Naive thymus-derived CD8-positive, alpha-beta T cell (primary cell): ENCODE data around the gene CHEK2. TPM values are rescaled to one million over a fixed set of nuclear protein-coding genes. Genes with fewer than 3 reads are reported as not detected.
"Not testable (repeated sequence)": the region's sequence is repeated elsewhere in the genome, so short reads cannot be mapped to it uniquely, and the experiment has no call there.

ENCODE experiments used
- ATAC-seq, 2 donors: fragments of 150-1000 bp; cut with Tn5 transposase in 1 of 2; sonication (Bioruptor Pico), chemical (Tn5 transposase) in 1 of 2; 1 replicate in 1 of 2; 2 replicates in 1 of 2; pipeline ENCODE4 v1.10.0; 2021; ENCODE audit warnings: mild to moderate bottlenecking in 2 of 2, moderate library complexity in 2 of 2
- POLR2A ChIA-PET: fragments of 350-600 bp; sonication (Branson Sonifier 250); formaldehyde crosslinking; loops from one replicate; lab custom pipeline; 2021; ENCODE audit warnings: antibody characterized with exemption; lab: Charles Lee
- DNase-seq, 10 donors: peaks; one replicate each; pipeline versions ENCODE4 v3.0.0 to v3.0.0-alpha.2; 2020 to 2022
- H3K27ac Mint-ChIP-seq, 10 donors: one replicate each; pipeline ENCODE4 v1.8.0; 2020 to 2022; ENCODE audit warnings: mild to moderate bottlenecking in 10 of 10, mixed read lengths in 10 of 10, moderate library complexity in 4 of 10, inconsistent platforms in 1 of 10
- H3K27me3 Mint-ChIP-seq, 5 donors: one replicate each; pipeline ENCODE4 v1.8.0; 2021 to 2022; ENCODE audit warnings: mixed read lengths in 5 of 5
- H3K36me3 Mint-ChIP-seq, 3 donors: one replicate each; pipeline ENCODE4 v1.8.0; 2020 to 2022; ENCODE audit warnings: mixed read lengths in 3 of 3, mild to moderate bottlenecking in 2 of 3, inconsistent platforms in 1 of 3
- H3K4me1 Mint-ChIP-seq, 4 donors: one replicate each; pipeline ENCODE4 v1.8.0; 2021 to 2022; ENCODE audit warnings: mixed read lengths in 4 of 4
- H3K4me3 Mint-ChIP-seq, 10 donors: one replicate each; pipeline ENCODE4 v1.8.0; 2020 to 2022; ENCODE audit warnings: mild to moderate bottlenecking in 10 of 10, mixed read lengths in 10 of 10, moderate library complexity in 6 of 10, inconsistent platforms in 1 of 10
- H3K9me3 Mint-ChIP-seq, 9 donors: one replicate each; pipeline ENCODE4 v1.8.0; 2020 to 2022; ENCODE audit warnings: mixed read lengths in 9 of 9, mild to moderate bottlenecking in 3 of 9, inconsistent platforms in 1 of 9, moderate library complexity in 1 of 9
- polyA plus RNA-seq, 3 donors: library from polyadenylated mRNA; unstranded; fragments of 300-500 nt; fragmentation: Illumina TruSeq; gene quantifications; one replicate each; pipeline ENCODE4 v1.2.3, GENCODE V29; 2021
- total RNA-seq, 8 experiments: library from RNA in 2 of 8; stranded (reverse) in 2 of 8; gene quantifications; one replicate each; pipeline ENCODE4 v1.2.3 and lab custom pipeline; 2021 to 2026

Gene CHEK2
- total and polyA plus RNA-seq, 5 experiments from 2014 or later, result 6.7 to 10.1 (median 7.7) TPM

GRCh38 chr22:28710576-28711191, 30.9 kb downstream of the CHEK2 start:
- peaks cover 0 to 14% (median 0%) of the 10 kb centered on the region in 4 donors for H3K4me1 Mint-ChIP-seq
- peaks cover 0 to 3% (median 2%) of the 10 kb centered on the region in 5 donors for H3K27me3 Mint-ChIP-seq
- peaks cover 6 to 53% (median 34%) of the 10 kb centered on the region in 3 donors for H3K36me3 Mint-ChIP-seq
- H3K27ac Mint-ChIP-seq, result no peak overlapping the region
- no peaks in the 10 kb centered on the region for H3K9me3 Mint-ChIP-seq
- DNase-seq (no peak), ATAC-seq (no peak)
- POLR2A ChIA-PET, result no interaction called here
- no peak overlapping the region for H3K4me3 Mint-ChIP-seq

- no peak overlapping the region for H3K27ac Mint-ChIP-seq
- no peaks in the 10 kb centered on the region for H3K9me3 Mint-ChIP-seq
- no peak for DNase-seq
- POLR2A ChIA-PET, result no interaction called here
- no peak overlapping the region for H3K4me3 Mint-ChIP-seq
- H3K27me3 Mint-ChIP-seq, result peaks cover 0 to 3% (median 2%) of the 10 kb centered on the region in 5 donors
- no peak for ATAC-seq
- peaks cover 6 to 59% (median 38%) of the 10 kb centered on the region in 3 donors for H3K36me3 Mint-ChIP-seq
- H3K4me1 Mint-ChIP-seq, result peaks cover 0 to 14% (median 0%) of the 10 kb centered on the region in 4 donors
These were observed 31.5 kb downstream of the CHEK2 start for GRCh38 chr22:28710107-28710506.

GRCh38 chr22:28706845-28707244, 34.8 kb downstream of the CHEK2 start:
- no peak for DNase-seq
- ATAC-seq, result no peak
- POLR2A ChIA-PET, result no interaction called here
- Mint-ChIP-seq H3K4me3 (no peak overlapping the region), H3K9me3 (no peaks in the 10 kb centered on the region), H3K27ac (no peak overlapping the region), H3K4me1 (peaks cover 0 to 19% (median 0%) of the 10 kb centered on the region in 4 donors), H3K36me3 (peaks cover 6 to 65% (median 36%) of the 10 kb centered on the region in 3 donors), H3K27me3 (peaks cover 0 to 3% (median 2%) of the 10 kb centered on the region in 5 donors)

- POLR2A ChIA-PET, result interaction anchor here (0.7 kb wide), 1 partner anchor 125 kb away, joined by 3 read pairs; no protein-coding TSS in a partner anchor
- ATAC-seq (no peak), DNase-seq (no peak)
- Mint-ChIP-seq H3K4me1 (peaks cover 0 to 19% (median 0%) of the 10 kb centered on the region in 4 donors), H3K27me3 (peaks cover 0 to 3% (median 0%) of the 10 kb centered on the region in 5 donors), H3K36me3 (peaks cover 6 to 58% (median 37%) of the 10 kb centered on the region in 3 donors), H3K27ac (no peak overlapping the region), H3K9me3 (no peaks in the 10 kb centered on the region), H3K4me3 (no peak overlapping the region)
These were observed 38.2 kb downstream of the CHEK2 start for GRCh38 chr22:28703436-28703835.

GRCh38 chr22:28702891-28703290, 38.7 kb downstream of the CHEK2 start:
- H3K4me3 Mint-ChIP-seq, result no peak overlapping the region
- H3K36me3 Mint-ChIP-seq, result peaks cover 6 to 54% (median 39%) of the 10 kb centered on the region in 3 donors
- DNase-seq (no peak), ATAC-seq (no peak)
- H3K9me3 Mint-ChIP-seq, result no peaks in the 10 kb centered on the region
- POLR2A ChIA-PET, result no interaction called here
- no peak overlapping the region for H3K27ac Mint-ChIP-seq
- peaks cover 0 to 3% (median 0%) of the 10 kb centered on the region in 5 donors for H3K27me3 Mint-ChIP-seq
- peaks cover 0 to 19% (median 0%) of the 10 kb centered on the region in 4 donors for H3K4me1 Mint-ChIP-seq

- not testable (repeated sequence) for H3K27me3 Mint-ChIP-seq, H3K27ac Mint-ChIP-seq, ATAC-seq, H3K4me1 Mint-ChIP-seq, H3K4me3 Mint-ChIP-seq, DNase-seq, H3K9me3 Mint-ChIP-seq
- POLR2A ChIA-PET, result interaction anchor here (0.6 kb wide), 2 partner anchors 13 to 75 kb away, joined by 4 read pairs; no protein-coding TSS in a partner anchor
- peaks cover 3 to 47% (median 20%) of the 10 kb centered on the region in 3 donors for H3K36me3 Mint-ChIP-seq
These were observed 48.4 kb downstream of the CHEK2 start for GRCh38 chr22:28693041-28693760.

- POLR2A ChIA-PET, H3K4me3 Mint-ChIP-seq, DNase-seq, H3K4me1 Mint-ChIP-seq, H3K9me3 Mint-ChIP-seq, ATAC-seq, H3K27ac Mint-ChIP-seq: not testable (repeated sequence)
- H3K36me3 Mint-ChIP-seq, result peaks cover 4 to 38% (median 16%) of the 10 kb centered on the region in 3 donors
- H3K27me3 Mint-ChIP-seq, result peaks cover 4 to 30% (median 14%) of the 10 kb centered on the region in 5 donors
These were observed 51.8 kb downstream of the CHEK2 start for GRCh38 chr22:28689796-28690195.

GRCh38 chr22:28682966-28683365, 58.7 kb downstream of the CHEK2 start:
- H3K27me3 Mint-ChIP-seq, result peaks cover 24 to 79% (median 42%) of the 10 kb centered on the region in 5 donors
- H3K4me1 Mint-ChIP-seq, result peaks cover 6 to 20% (median 13%) of the 10 kb centered on the region in 4 donors
- POLR2A ChIA-PET, result interaction anchor here (0.7 kb wide), 1 partner anchor 99 kb away, joined by 3 read pairs; no protein-coding TSS in a partner anchor
- not testable (repeated sequence) for H3K27ac Mint-ChIP-seq, ATAC-seq, DNase-seq, H3K9me3 Mint-ChIP-seq, H3K4me3 Mint-ChIP-seq, H3K36me3 Mint-ChIP-seq

GRCh38 chr22:28680813-28681490, 60.7 kb downstream of the CHEK2 start:
- peaks cover 6 to 20% (median 11%) of the 10 kb centered on the region in 4 donors for H3K4me1 Mint-ChIP-seq
- H3K4me3 Mint-ChIP-seq, result peak overlapping the region in 8 of 10 donors; percentile 56 to 91 (median 84)
- not testable (repeated sequence) for H3K36me3 Mint-ChIP-seq, DNase-seq, ATAC-seq, H3K9me3 Mint-ChIP-seq, H3K27ac Mint-ChIP-seq
- POLR2A ChIA-PET, result interaction anchor here (0.5 kb wide), 1 partner anchor 10 kb away, joined by 4 read pairs; no protein-coding TSS in a partner anchor
- H3K27me3 Mint-ChIP-seq, result peaks cover 24 to 74% (median 43%) of the 10 kb centered on the region in 5 donors

- POLR2A ChIA-PET, result interaction anchor here (0.6 kb wide), 1 partner anchor 1642 kb away, joined by 6 read pairs; no protein-coding TSS in a partner anchor
- H3K4me1 Mint-ChIP-seq, result peaks cover 9 to 26% (median 17%) of the 10 kb centered on the region in 4 donors
- peak within 1 kb of the TSS in 2 of 10 donors; percentile 25 to 29 for H3K27ac Mint-ChIP-seq
- peak within 1 kb of the TSS; percentile 80 to 91 (median 85) for H3K4me3 Mint-ChIP-seq
- DNase-seq, result peak in 8 of 10 donors; percentile 11 to 44 (median 30)
- H3K27me3 Mint-ChIP-seq, result peaks cover 25 to 74% (median 51%) of the 10 kb centered on the region in 5 donors
- H3K9me3 Mint-ChIP-seq, H3K36me3 Mint-ChIP-seq, ATAC-seq: not testable (repeated sequence)
These were observed 61.9 kb downstream of the CHEK2 start, which contains the start of gene TTC28 for GRCh38 chr22:28679611-28680287. Gene TTC28 (minus strand): TSS chr22:28679840. CDS start chr22:28679723, 117 bp downstream.

GRCh38 chr22:28678778-28679610, 62.6 kb downstream of the CHEK2 start:
- H3K27me3 Mint-ChIP-seq, result peaks cover 24 to 80% (median 57%) of the 10 kb centered on the region in 5 donors
- H3K4me1 Mint-ChIP-seq, result peaks cover 11 to 33% (median 24%) of the 10 kb centered on the region in 4 donors
- peak overlapping the region; percentile 36 to 91 (median 67) for H3K4me3 Mint-ChIP-seq
- not testable (repeated sequence) for H3K27ac Mint-ChIP-seq, H3K36me3 Mint-ChIP-seq, ATAC-seq, H3K9me3 Mint-ChIP-seq
- POLR2A ChIA-PET, result interaction anchor here (0.6 kb wide), 1 partner anchor 1643 kb away, joined by 6 read pairs; no protein-coding TSS in a partner anchor
- DNase-seq, result peak in 3 of 10 donors; percentile 3 to 26 (median 5)
